ENCODE data around the gene ALG9.
A peak's percentile ranks its signal among the peaks of the same experiment; 100 is the strongest.

ALG9 gene

GRCh38 chr11:111879637-111879960 is 8.2 kb upstream of the ALG9 start:
- peak overlapping the region; percentile 75 for H3K4me3 ChIP-seq (ENCODE audit: low read depth, low read length)
- DNase-seq (ENCODE audit: low read depth): no peak
- no peak for TF ChIP-seq CTCF (IDR thresholded peaks at IDR 0.05; ENCODE audit: control insufficient read depth, extremely low read depth, insufficient read depth)

GRCh38 chr11:111878849-111879636 is 7.7 kb upstream of the ALG9 start, which contains the start of the genes CFAP68 and FDXACB1:
CFAP68 (plus strand) TSS chr11:111879541; CDS start chr11:111879561, 20 bp downstream.
FDXACB1 (minus strand) TSS chr11:111879165; CDS start chr11:111879132, 33 bp downstream.
- peak; percentile 93 for TF ChIP-seq CTCF (IDR thresholded peaks at IDR 0.05; ENCODE audit: control insufficient read depth, extremely low read depth, insufficient read depth)
- H3K4me3 ChIP-seq (ENCODE audit: low read depth, low read length): peak within 1 kb of the TSS; percentile 75
- DNase-seq (ENCODE audit: low read depth): peak; percentile 96

DNA sequence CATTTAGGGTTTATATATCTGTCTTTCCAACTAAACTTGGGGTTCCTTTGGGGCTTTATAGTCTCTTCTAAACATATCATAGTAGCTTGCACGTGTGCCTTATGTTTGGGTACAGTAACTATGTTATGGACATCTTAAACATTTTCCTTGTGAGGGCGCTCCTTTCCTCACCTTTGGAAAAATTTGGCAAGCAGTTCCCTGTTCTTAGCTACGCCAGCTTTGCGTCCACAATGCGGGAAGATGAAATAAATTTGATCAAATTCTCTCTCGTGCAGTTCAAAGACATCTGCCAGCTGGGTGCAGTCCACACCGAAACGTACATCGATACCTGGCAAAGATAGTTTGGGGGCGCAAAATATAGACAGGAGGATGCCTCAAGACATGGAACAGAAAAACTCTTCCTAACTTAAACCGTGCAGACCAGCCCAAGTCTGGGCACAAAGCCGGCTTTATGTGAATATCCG is 7.0 kb upstream of the ALG9 start:
- DNase-seq (ENCODE audit: low read depth): peak; percentile 23
- TF ChIP-seq CTCF (IDR thresholded peaks at IDR 0.05; ENCODE audit: control insufficient read depth, extremely low read depth, insufficient read depth): peak; percentile 35
- peak overlapping the region; percentile 75 for H3K4me3 ChIP-seq (ENCODE audit: low read depth, low read length)

- TF ChIP-seq CTCF (IDR thresholded peaks at IDR 0.05; ENCODE audit: control insufficient read depth, extremely low read depth, insufficient read depth): no peak
- no peak for DNase-seq (ENCODE audit: low read depth)
- H3K4me3 ChIP-seq (ENCODE audit: low read depth, low read length): peak overlapping the region; percentile 82
Measured at GRCh38 chr11:111871693-111872161, 346 bp upstream of the ALG9 start.

- peak overlapping the region; percentile 82 for H3K4me3 ChIP-seq (ENCODE audit: low read depth, low read length)
- no peak for DNase-seq (ENCODE audit: low read depth)
- no peak for TF ChIP-seq CTCF (IDR thresholded peaks at IDR 0.05; ENCODE audit: control insufficient read depth, extremely low read depth, insufficient read depth)
Measured at GRCh38 chr11:111870522-111870885, 877 bp downstream of the ALG9 start.

- peak overlapping the region; percentile 82 for H3K4me3 ChIP-seq (ENCODE audit: low read depth, low read length)
- DNase-seq (ENCODE audit: low read depth): no peak
- TF ChIP-seq CTCF (IDR thresholded peaks at IDR 0.05; ENCODE audit: control insufficient read depth, extremely low read depth, insufficient read depth): no peak
Measured at GRCh38 chr11:111870113-111870512, 1.3 kb downstream of the ALG9 start.
